Head of caudate nucleus (tissue), 42 donors: ENCODE measurements around the gene PRKAR1B.

Experiments used
- DNase-seq, 42 donors: peaks; one replicate each; pipeline versions ENCODE4 v3.0.0 to v3.0.0-alpha.2; 2020 to 2021; ENCODE audit warnings: mixed read lengths in 7 of 42
- intact Hi-C: fragments of 100-400 bp; cut with DNase I; formaldehyde crosslinking; loops from one replicate; pipeline ENCODE4 v1.15.0; 2022

Gene PRKAR1B

GRCh38 chr7:728602-729001 is 1.5 kb upstream of the PRKAR1B start:
- intact Hi-C loops = loop anchor here (5.0 kb wide), 1 partner anchor 206 kb away; no protein-coding TSS in a partner anchor
- peak in 1 of 42 donors; percentile 15 for DNase-seq

GRCh38 chr7:727806-728460 is 852 bp upstream of the PRKAR1B start:
- peak in 2 of 42 donors; percentile 11 to 15 for DNase-seq
- intact Hi-C loops = loop anchor here (5.0 kb wide), 1 partner anchor 206 kb away; no protein-coding TSS in a partner anchor

GRCh38 chr7:726854-727103 is 302 bp downstream of the PRKAR1B start:
- intact Hi-C loops = loop anchor here (5.0 kb wide), 1 partner anchor 204 kb away; no protein-coding TSS in a partner anchor
- DNase-seq = no peak

DNA sequence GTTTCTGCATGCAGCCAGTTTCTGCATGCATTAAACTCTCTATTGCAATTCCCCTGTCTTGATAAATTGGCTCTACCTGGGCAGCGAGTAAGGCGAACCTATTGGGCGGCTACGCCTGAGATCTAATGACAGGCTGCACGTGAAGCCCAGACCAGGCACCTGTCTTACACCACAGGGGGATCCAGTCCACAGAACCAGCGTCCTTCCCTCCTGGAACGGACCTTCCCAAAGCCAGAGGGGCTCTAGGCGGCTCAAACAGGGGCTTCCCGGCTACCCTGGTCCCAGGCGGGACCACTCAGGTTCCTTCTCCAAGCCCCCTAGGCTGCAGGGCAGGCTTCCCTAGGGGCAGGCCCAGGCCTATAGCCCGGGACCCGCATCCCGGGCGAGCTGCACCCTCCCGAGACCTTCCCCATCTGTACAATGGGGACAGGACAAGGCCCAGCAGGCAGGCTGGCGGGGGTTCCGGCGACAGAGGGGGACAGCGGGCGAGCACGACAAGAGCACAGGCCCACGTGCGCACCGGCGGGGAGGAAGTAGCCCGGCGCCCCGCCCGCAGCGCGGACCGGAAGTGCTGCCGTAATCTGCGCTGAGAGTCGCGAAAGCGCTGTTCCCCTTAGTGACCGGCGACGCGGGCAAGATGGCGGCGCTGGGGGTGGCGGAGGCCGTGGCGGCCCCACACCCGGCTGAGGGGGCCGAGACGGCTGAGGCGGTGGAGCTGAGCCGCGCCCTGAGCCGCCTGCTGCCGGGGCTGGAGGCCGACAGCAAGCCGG is 812 bp downstream of the PRKAR1B start, which contains the start of gene DNAAF5:
Gene DNAAF5, plus strand, starts transcription at position 616 of the 770 bp plus-strand sequence. Its CDS starts 22 bp downstream, at position 638.
- intact Hi-C loops = loop anchor here (5.0 kb wide), 1 partner anchor 204 kb away; no protein-coding TSS in a partner anchor
- DNase-seq = peak; percentile 71 to 95 (median 89)

DNA sequence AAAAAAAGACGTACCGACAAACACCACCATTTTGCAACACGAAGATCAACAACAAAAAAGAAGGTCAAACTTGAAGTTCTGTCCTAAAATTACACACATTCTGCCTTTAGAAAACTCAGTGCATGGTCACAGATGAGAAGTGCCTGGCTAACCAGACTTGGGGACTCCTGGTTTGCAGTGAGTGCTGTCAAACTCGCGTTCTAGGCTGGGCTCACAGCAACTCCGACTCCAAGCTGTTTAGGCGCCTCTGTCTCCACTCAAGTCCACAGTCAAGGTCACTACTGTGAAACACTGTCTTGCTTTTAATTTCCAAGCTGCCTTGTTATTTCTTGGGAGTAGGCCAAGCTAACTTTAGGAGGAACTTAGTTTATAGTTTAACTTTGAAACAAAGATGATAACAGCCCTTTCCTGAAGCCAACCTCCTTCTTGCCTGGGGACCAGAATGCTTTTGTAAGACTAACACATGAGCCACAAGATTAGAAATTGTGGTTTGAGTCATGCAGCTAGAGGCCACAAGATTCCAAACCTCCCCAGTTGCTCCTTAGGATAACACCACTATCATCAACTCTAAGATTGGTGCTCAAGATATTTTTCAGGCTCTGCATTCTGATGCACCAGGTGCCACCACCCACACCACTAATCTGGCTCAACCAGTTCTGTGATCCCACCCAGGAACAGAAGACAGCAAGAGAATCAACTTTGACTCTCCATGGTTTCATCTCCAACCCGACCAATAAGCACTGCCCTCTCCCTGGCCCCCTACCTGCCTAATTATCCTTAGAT is 1.7 kb downstream of the PRKAR1B start:
- intact Hi-C loops = loop anchor here (5.0 kb wide), 1 partner anchor 203 kb away; no protein-coding TSS in a partner anchor
- DNase-seq = peak in 2 of 42 donors; percentile 7 to 10

DNA sequence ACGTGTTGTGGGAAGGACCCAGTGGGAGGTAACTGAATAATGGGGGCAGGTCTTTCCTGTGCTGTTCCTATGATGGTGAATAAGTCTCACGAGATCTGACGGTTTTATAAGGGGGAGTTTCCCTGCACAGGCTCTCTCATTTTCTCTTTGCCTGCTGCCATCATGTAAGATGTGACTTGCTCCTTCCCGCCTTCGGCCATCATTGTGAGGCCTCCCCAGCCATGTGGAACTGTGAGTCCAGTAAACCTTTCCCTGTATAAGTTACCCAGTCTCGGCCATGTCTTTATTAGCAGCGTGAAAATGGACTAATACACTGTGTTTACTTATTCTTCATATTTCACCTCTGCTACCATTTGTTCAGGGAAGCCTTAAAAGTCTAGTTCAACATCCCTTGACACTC is 2.8 kb downstream of the PRKAR1B start:
- intact Hi-C loops = no loop called here
- DNase-seq = no peak

DNA sequence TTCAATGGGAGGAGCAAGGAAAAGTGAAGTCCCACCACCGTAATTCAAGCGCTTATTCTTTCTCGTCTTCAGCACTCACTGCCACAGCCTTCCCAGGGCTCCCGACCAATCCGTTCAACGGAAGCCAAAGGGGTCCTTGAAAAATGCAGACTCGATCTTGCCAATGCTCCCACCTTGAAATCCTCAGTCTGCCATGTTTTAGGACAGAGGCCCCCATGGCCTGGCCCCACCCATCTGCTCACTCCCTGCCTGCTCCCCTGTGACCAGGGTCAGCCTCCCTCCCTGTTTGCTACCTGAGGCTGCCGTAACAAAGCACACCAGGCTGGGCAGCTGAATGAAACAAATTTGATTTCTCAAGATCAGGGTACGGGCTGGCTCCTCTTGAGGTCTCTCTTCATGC is 3.5 kb downstream of the PRKAR1B start:
- intact Hi-C loops = no loop called here
- peak in 1 of 42 donors; percentile 7 for DNase-seq

DNA sequence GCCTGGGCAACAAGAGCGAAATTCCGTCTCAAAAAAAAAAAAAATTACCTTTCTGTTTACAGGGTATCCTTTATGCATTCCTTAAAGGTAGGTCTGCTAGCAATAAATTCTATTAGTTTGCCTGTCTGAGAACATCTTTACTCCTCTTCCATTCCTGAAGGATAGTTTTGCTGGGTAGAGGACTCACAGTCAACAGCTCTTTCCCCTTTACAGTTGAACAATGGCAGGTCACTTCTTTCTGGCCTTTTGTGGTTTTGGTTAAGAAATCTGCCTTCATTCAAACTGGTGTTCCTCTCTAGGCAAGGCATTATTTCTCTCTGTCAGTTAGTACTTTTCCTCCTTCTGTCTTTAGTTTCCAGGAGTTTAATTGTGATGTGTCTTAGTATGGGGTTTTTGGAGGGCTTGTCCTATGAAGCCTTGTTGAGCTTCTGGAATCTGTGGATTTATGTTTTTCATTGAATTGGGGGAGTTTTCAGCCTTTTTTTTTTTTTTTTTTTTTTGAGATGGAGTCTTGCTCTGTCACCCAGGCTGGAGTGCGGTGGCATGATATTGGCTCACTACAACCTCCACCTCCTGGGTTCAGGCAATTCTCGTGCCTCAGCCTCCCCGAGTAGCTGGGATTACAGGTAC is 5.3 kb downstream of the PRKAR1B start:
- intact Hi-C loops = no loop called here

DNA sequence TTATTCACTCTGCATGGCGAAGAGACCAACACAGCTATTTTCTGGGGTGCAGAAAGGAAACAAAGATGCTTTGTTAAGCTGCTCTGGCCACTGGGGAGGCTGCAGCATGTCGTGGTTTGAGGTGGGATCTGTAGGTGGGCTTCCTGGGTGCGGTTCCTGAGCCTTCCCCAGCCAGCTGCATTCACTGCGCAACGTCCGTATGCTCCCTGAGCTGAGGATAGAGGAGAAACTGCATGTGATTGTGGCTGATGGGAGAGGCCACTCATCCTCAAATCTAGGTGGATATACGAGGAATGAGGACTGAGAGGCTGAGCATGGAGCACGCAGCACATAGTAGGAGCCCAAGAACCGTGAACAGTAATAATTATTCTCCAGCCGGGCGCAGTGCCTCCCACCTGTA is 10.4 kb downstream of the PRKAR1B start:
- DNase-seq = no peak
- intact Hi-C loops = no loop called here

More for the DNA sequence above, 5.3 kb downstream of the PRKAR1B start:
- DNase-seq = no peak

- intact Hi-C loops = no loop called here
- peak in 1 of 42 donors; percentile 18 for DNase-seq
Measured at GRCh38 chr7:716222-716621, 10.9 kb downstream of the PRKAR1B start.

- intact Hi-C loops = no loop called here
- DNase-seq = peak in 3 of 42 donors; percentile 7 to 29 (median 8)
Measured at GRCh38 chr7:714251-714671, 12.8 kb downstream of the PRKAR1B start.

DNA sequence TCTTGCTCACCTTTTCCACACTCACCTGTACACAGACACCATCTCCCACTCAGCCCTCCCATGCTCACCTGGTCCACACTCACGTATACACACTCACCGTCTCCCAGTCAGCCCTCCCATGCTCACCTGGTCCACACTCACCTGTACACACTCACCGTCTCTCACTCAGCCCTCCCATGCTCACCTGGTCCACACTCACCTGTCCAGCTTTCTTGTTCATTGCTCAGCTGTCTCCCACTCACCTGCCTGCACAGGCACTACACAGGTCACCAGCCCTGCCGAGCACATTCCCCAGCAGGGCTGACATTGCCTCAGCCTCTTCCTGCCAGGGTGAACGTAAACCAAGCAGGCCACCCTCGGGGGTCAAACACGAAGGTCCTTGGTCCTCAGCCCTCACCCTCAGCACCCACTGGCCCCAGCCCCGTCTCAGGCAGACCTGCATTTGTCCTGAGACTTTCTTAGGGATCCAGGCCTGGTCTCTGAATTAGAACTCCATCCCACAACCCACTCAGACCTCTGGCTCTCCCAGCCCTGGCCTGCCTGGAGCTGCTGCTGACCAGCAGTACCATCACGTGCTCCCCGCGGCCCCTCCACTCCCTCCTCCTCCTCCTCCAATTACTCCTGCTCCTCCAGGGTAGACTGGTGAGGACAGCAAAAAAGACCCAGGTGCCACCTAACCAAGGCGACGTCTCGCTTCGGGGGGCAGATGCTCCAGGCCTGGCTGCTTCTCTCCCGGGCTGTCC is 13.4 kb downstream of the PRKAR1B start:
- intact Hi-C loops = no loop called here

DNA sequence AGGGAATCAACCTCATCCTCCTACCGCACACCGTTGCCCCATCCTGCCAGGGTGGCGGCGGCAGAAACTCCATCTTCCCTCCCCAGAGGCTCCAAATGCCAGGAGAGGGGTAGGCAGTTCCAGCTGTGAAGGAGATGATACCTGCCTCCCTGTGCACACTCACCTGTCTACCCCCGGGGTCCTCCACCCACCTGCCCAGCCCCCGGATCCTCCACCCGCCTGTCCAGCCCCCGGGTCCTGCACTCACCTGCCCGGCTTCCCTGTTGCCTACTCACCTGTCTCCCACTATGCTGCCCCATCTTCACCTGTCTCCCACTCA is 14.0 kb downstream of the PRKAR1B start:
- peak in 1 of 42 donors; percentile 5 for DNase-seq
- intact Hi-C loops = no loop called here

More for the DNA sequence above, 13.4 kb downstream of the PRKAR1B start:
- DNase-seq = peak in 1 of 42 donors; percentile 12

- DNase-seq = peak in 7 of 42 donors; percentile 11 to 58 (median 37)
- intact Hi-C loops = no loop called here
Measured at GRCh38 chr7:712381-713138, 14.5 kb downstream of the PRKAR1B start.

DNA sequence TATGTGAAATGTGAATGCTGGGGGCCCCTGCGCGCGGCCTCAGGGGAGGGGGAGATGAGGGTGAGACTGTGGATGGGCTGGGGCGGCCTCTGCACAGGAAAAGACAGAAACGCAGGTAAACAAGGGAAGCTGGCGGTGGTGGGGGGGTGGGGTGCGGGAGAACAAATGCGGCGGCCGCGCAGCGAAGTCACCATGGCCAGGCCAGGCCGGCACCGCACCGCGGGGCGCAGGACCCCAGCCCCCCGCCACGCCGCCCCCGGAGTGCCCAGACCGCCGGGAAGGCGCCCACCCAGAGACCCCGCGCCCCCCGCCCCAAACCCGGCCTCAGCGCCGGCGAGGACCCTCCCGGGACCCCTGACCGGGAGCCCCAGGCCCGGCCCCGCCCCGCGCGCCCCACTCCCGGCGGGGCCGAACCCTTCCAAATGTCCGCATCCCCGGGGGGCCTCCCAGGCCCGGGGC is 15.1 kb downstream of the PRKAR1B start:
- peak in 3 of 42 donors; percentile 15 to 32 (median 27) for DNase-seq
- intact Hi-C loops = no loop called here

- peak in 7 of 42 donors; percentile 13 to 40 (median 29) for DNase-seq
- intact Hi-C loops = no loop called here
Measured at GRCh38 chr7:711093-711921, 15.8 kb downstream of the PRKAR1B start.

- intact Hi-C loops = no loop called here
Measured at GRCh38 chr7:710161-710560, 16.9 kb downstream of the PRKAR1B start.

More at GRCh38 chr7:710161-710560, 16.9 kb downstream of the PRKAR1B start:
- DNase-seq = peak in 4 of 42 donors; percentile 7 to 13 (median 10)
